ENCODE data around the gene CYB561D2. TPM values are rescaled to one million over a fixed set of nuclear protein-coding genes. Genes with fewer than 3 reads are reported as not detected.

The CYB561D2 gene
- total RNA-seq, 2 donors from 2014 or later: 22.5 to 29.4 TPM

GRCh38 chr3:50369012-50369670, 18.5 kb downstream of the CYB561D2 start:
- Histone ChIP-seq H3K27ac (no peak overlapping the region), H3K36me3 (no peaks in the 10 kb centered on the region), H3K9me3 (no peaks in the 10 kb centered on the region), H3K27me3 (replicated peaks; ENCODE audit: insufficient read depth) (no peaks in the 10 kb centered on the region), H3K4me3 (no peak overlapping the region), H3K4me1 (ENCODE audit: control insufficient read depth in 1 of 2, low read depth in 2 of 2) (peaks cover 6 to 20% of the 10 kb centered on the region in 2 donors)
- TF ChIP-seq CTCF (IDR thresholded peaks at IDR 0.05): no peak
- ATAC-seq (ENCODE audit: insufficient number of reproducible peaks, low FRiP score, low read depth) (no peak), DNase-seq (ENCODE audit: low spot score) (no peak)

GRCh38 chr3:50370594-50370993, 19.9 kb downstream of the CYB561D2 start:
- Histone ChIP-seq H3K4me3 (no peak overlapping the region), H3K27me3 (replicated peaks; ENCODE audit: insufficient read depth) (no peaks in the 10 kb centered on the region), H3K4me1 (ENCODE audit: control insufficient read depth in 1 of 2, low read depth in 2 of 2) (peaks cover 0 to 10% of the 10 kb centered on the region in 2 donors), H3K9me3 (no peaks in the 10 kb centered on the region), H3K36me3 (no peaks in the 10 kb centered on the region), H3K27ac (no peak overlapping the region)
- ATAC-seq (ENCODE audit: insufficient number of reproducible peaks, low FRiP score, low read depth) (no peak), DNase-seq (ENCODE audit: low spot score) (no peak)
- no peak for TF ChIP-seq CTCF (IDR thresholded peaks at IDR 0.05)

GRCh38 chr3:50371133-50371685, 20.5 kb downstream of the CYB561D2 start:
- no peak for DNase-seq (ENCODE audit: low spot score)
- Histone ChIP-seq H3K9me3 (no peaks in the 10 kb centered on the region), H3K4me3 (no peak overlapping the region), H3K4me1 (ENCODE audit: control insufficient read depth in 1 of 2, low read depth in 2 of 2) (peaks cover 0 to 3% of the 10 kb centered on the region in 2 donors), H3K36me3 (no peaks in the 10 kb centered on the region), H3K27me3 (replicated peaks; ENCODE audit: insufficient read depth) (no peaks in the 10 kb centered on the region), H3K27ac (no peak overlapping the region)
- no peak for TF ChIP-seq CTCF (IDR thresholded peaks at IDR 0.05)
- ATAC-seq (ENCODE audit: insufficient number of reproducible peaks, low FRiP score, low read depth): no peak

GRCh38 chr3:50372349-50372748, 21.7 kb downstream of the CYB561D2 start:
- H3K27ac ChIP-seq: no peak overlapping the region
- H3K4me1 ChIP-seq (ENCODE audit: control insufficient read depth in 1 of 2, low read depth in 2 of 2): no peaks in the 10 kb centered on the region
- H3K4me3 ChIP-seq: no peak overlapping the region
- no peak for TF ChIP-seq CTCF (IDR thresholded peaks at IDR 0.05)
- H3K36me3 ChIP-seq: no peaks in the 10 kb centered on the region
- DNase-seq (ENCODE audit: low spot score) (no peak), ATAC-seq (ENCODE audit: insufficient number of reproducible peaks, low FRiP score, low read depth) (no peak)
- no peaks in the 10 kb centered on the region for H3K27me3 ChIP-seq (replicated peaks; ENCODE audit: insufficient read depth)
- no peaks in the 10 kb centered on the region for H3K9me3 ChIP-seq

GRCh38 chr3:50373146-50374051, 22.7 kb downstream of the CYB561D2 start:
- ATAC-seq (ENCODE audit: insufficient number of reproducible peaks, low FRiP score, low read depth) (no peak), DNase-seq (ENCODE audit: low spot score) (no peak)
- no peak for TF ChIP-seq CTCF (IDR thresholded peaks at IDR 0.05)
- no peaks in the 10 kb centered on the region for H3K9me3 ChIP-seq
- no peaks in the 10 kb centered on the region for H3K4me1 ChIP-seq (ENCODE audit: control insufficient read depth in 1 of 2, low read depth in 2 of 2)
- no peaks in the 10 kb centered on the region for H3K36me3 ChIP-seq
- no peak overlapping the region for H3K4me3 ChIP-seq
- H3K27me3 ChIP-seq (replicated peaks; ENCODE audit: insufficient read depth): no peaks in the 10 kb centered on the region
- H3K27ac ChIP-seq: no peak overlapping the region

Measured in thoracic aorta (tissue), 2 donors.